ENCODE data around the gene PDCD1LG2.
"Not testable (repeated sequence)": the region's sequence is repeated elsewhere in the genome, so short reads cannot be mapped to it uniquely, and the experiment has no call there.

The PDCD1LG2 gene

GRCh38 chr9:5571629-5572232 is 61.4 kb downstream of the PDCD1LG2 start:
- no peak for DNase-seq

GRCh38 chr9:5574097-5574496 is 63.8 kb downstream of the PDCD1LG2 start:
- DNase-seq = no peak

GRCh38 chr9:5575000-5575399 is 64.7 kb downstream of the PDCD1LG2 start:
- DNase-seq = no peak

GRCh38 chr9:5577225-5577624 is 66.9 kb downstream of the PDCD1LG2 start:
- no peak for DNase-seq

GRCh38 chr9:5578018-5578697 is 67.8 kb downstream of the PDCD1LG2 start:
- no peak for DNase-seq

GRCh38 chr9:5578698-5579085 is 68.4 kb downstream of the PDCD1LG2 start:
- no peak for DNase-seq

GRCh38 chr9:5579881-5580280 is 69.5 kb downstream of the PDCD1LG2 start:
- no peak for DNase-seq

GRCh38 chr9:5580650-5581049 is 70.3 kb downstream of the PDCD1LG2 start:
- no peak for DNase-seq

GRCh38 chr9:5581706-5582105 is 71.4 kb downstream of the PDCD1LG2 start:
- DNase-seq = not testable (repeated sequence)

- no peak for DNase-seq
Observed at GRCh38 chr9:5582835-5583195, 72.5 kb downstream of the PDCD1LG2 start.

GRCh38 chr9:5586391-5586802 is 76.1 kb downstream of the PDCD1LG2 start:
- DNase-seq = no peak

GRCh38 chr9:5587024-5587423 is 76.7 kb downstream of the PDCD1LG2 start:
- DNase-seq = no peak

- DNase-seq = no peak
Observed at GRCh38 chr9:5592231-5592630, 81.9 kb downstream of the PDCD1LG2 start.

- DNase-seq = no peak
Observed at GRCh38 chr9:5592904-5593303, 82.6 kb downstream of the PDCD1LG2 start.

GRCh38 chr9:5593904-5594303 is 83.6 kb downstream of the PDCD1LG2 start:
- no peak for DNase-seq

- no peak for DNase-seq
Observed at GRCh38 chr9:5596173-5596572, 85.8 kb downstream of the PDCD1LG2 start.

- no peak for DNase-seq
Observed at GRCh38 chr9:5608298-5609225, 98.2 kb downstream of the PDCD1LG2 start.

GRCh38 chr9:5609226-5609596 is 98.9 kb downstream of the PDCD1LG2 start:
- no peak for DNase-seq

- no peak for DNase-seq
Observed at GRCh38 chr9:5610491-5610890, 100.2 kb downstream of the PDCD1LG2 start.

GRCh38 chr9:5611321-5612184 is 101.2 kb downstream of the PDCD1LG2 start:
- DNase-seq = no peak

GRCh38 chr9:5612185-5612530 is 101.8 kb downstream of the PDCD1LG2 start:
- DNase-seq = no peak

- DNase-seq = no peak
Observed at GRCh38 chr9:5614192-5614591, 103.9 kb downstream of the PDCD1LG2 start.

GRCh38 chr9:5614985-5615384 is 104.7 kb downstream of the PDCD1LG2 start:
- DNase-seq = no peak

All from GDM1 (cell line).